NT2/D1 (cell line): ENCODE measurements around the gene IMP4.

ENCODE experiments used
- SUZ12 ChIP-seq: IDR thresholded peaks from 2 replicates; pipeline ENCODE4 v1.6.1; 2011; ENCODE audit not compliant: insufficient read length, insufficient read depth; ENCODE audit errors: extremely low read depth
- ZNF274 ChIP-seq: IDR thresholded peaks from 2 replicates; pipeline ENCODE4 v1.6.1; 2011; ENCODE audit warnings: mild to moderate bottlenecking, low read depth, low read length

DNA sequence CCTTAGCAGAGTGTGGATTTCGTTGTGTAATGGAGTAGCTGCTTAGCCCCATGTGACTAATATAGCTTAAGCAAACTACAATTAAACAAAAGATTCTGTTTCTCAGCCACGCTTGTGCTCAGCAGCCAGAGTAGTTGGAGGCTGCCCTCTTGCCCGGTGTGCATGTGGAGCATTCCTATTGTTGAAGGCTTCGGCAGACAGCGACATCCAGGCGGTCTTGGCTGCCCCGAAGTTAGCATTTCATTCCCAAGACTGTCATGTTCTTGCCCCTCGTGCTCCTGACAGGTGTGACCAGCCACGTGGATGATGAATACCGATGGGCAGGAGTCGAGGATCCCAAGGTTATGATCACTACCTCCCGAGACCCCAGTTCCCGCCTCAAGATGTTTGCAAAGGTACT, 2.4 kb downstream of the IMP4 start:
- TF ChIP-seq ZNF274 (no peak), SUZ12 (no peak)
